Measurements from ENCODE around the gene KIAA1217. TPM values are rescaled to one million over a fixed set of nuclear protein-coding genes. Genes with fewer than 3 reads are reported as not detected.

KIAA1217 gene
- total and polyA plus RNA-seq, 2 of the 8 experiments (the other 6 are each of a cell fraction or from before 2014, with no cell fraction given), result 4.5 to 15.6 TPM

DNA sequence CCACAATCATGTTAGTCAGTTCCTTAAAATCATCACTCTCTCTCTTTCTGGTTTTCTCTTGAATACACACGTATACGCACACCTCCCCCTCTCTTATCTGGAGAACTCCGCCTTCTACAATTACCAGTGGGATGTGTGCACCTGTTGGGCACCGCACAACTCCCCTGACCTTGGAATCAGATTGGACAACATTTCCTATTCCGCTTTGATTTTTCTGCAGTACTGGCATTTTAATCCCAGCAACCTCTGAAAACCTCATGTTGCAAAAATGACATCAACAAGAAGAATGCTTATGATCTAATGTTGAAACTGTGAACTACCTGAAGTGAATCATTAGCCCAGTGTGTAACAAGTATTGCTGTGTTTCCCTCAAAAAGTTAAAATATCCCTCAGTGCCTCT is 109.6 kb downstream of the KIAA1217 start:
- Histone ChIP-seq H4K5ac (ENCODE audit: insufficient read length, low read depth, low read length) (no peak overlapping the region), H2BK120ac (replicated peaks; ENCODE audit: low read depth, low read length) (no peak overlapping the region), H3K4me1 (replicated peaks in 1 of 4; ENCODE audit: control insufficient read depth in 3 of 4, insufficient read depth in 4 of 4, low read length in 3 of 4) (no peaks in the 10 kb centered on the region), H3K23me2 (ENCODE audit: low read depth, low read length) (no peaks in the 10 kb centered on the region), H2AK5ac (ENCODE audit: low read depth, low read length) (no peak overlapping the region), H3K36me3 (ENCODE audit: control insufficient read depth in 2 of 4, insufficient read depth in 4 of 4, low read length in 3 of 4) (no peaks in the 10 kb centered on the region), H3K9me3 (ENCODE audit: insufficient read depth in 2 of 2, low read depth in 1 of 2, low read length in 1 of 2) (no peaks in the 10 kb centered on the region), H3K9ac (replicated peaks in 1 of 4; ENCODE audit: extremely low read depth in 1 of 4, low read depth in 3 of 4, low read length in 3 of 4) (no peak overlapping the region), H2BK5ac (ENCODE audit: low read depth, low read length) (no peak overlapping the region), H4K20me1 (replicated peaks in 1 of 2; ENCODE audit: control insufficient read depth in 1 of 2, insufficient read depth in 2 of 2, low read length in 2 of 2) (no peaks in the 10 kb centered on the region), H4K8ac (ENCODE audit: extremely low read depth, insufficient read depth, low read length) (no peak overlapping the region), H3K23ac (ENCODE audit: insufficient read length) (no peak overlapping the region), H3K14ac (ENCODE audit: insufficient read length) (no peak overlapping the region), H3K18ac (ENCODE audit: extremely low read depth, low read length) (no peak overlapping the region), H3K56ac (replicated peaks; ENCODE audit: insufficient read length, low read depth, low read length) (no peak overlapping the region), H3K4me3 (ENCODE audit: extremely low read depth in 1 of 4, insufficient read depth in 2 of 4, low read depth in 3 of 4, low read length in 4 of 4) (no peak overlapping the region), H3K27me3 (replicated peaks in 1 of 4; ENCODE audit: control insufficient read depth in 3 of 4, extremely low read depth in 1 of 4, insufficient read depth in 3 of 4, low read length in 3 of 4) (peaks cover 0 to 2% (median 0%) of the 10 kb centered on the region in 4 experiments; a peak in 1 of 7 replicates), H4K91ac (replicated peaks; ENCODE audit: insufficient read length, low read length) (no peak overlapping the region), H3K79me1 (ENCODE audit: low read depth, low read length) (no peaks in the 10 kb centered on the region), H3K79me2 (ENCODE audit: control insufficient read depth in 1 of 2, insufficient read depth in 2 of 2, low read length in 2 of 2) (no peaks in the 10 kb centered on the region), H3K27ac (ENCODE audit: low read depth, low read length) (no peak overlapping the region), H3K4ac (replicated peaks; ENCODE audit: insufficient read length, low read depth, low read length) (no peak overlapping the region), H2BK15ac (ENCODE audit: low read length) (no peak overlapping the region), H2BK12ac (ENCODE audit: low read depth, low read length) (no peak overlapping the region), H2AFZ (ENCODE audit: low read length) (no peak overlapping the region), H3K4me2 (ENCODE audit: insufficient read depth in 1 of 2, low read depth in 2 of 2, low read length in 2 of 2) (no peak overlapping the region), H2BK20ac (ENCODE audit: low read length) (no peak overlapping the region)
- no peak for TF ChIP-seq SIRT6 (IDR thresholded peaks at IDR 0.05; ENCODE audit: low read length)
- TF ChIP-seq ZNF274 (IDR thresholded peaks at IDR 0.05; ENCODE audit: borderline replicate concordance, extremely low read depth, low read length), result no peak
- no peak for TF ChIP-seq EZH2 (IDR thresholded peaks at IDR 0.05; ENCODE audit: low read depth, low read length, severe bottlenecking)
- no peak for TF ChIP-seq SAP30 (IDR thresholded peaks at IDR 0.05; ENCODE audit: insufficient read depth, insufficient replicate concordance, low read length)
- no peak for TF ChIP-seq RXRA (IDR thresholded peaks at IDR 0.05; ENCODE audit: insufficient read depth, low read depth, low read length)
- TF ChIP-seq ASH2L (IDR thresholded peaks at IDR 0.05; ENCODE audit: low read length), result no peak
- TF ChIP-seq SIX5 (IDR thresholded peaks at IDR 0.05; ENCODE audit: low read depth, low read length), result no peak
- TF ChIP-seq TCF12 (IDR thresholded peaks at IDR 0.05; ENCODE audit: low read depth, low read length), result no peak
- ChIA-PET POLR2A (ENCODE audit: partially characterized antibody) (no interaction called here), CTCF (ENCODE audit: partially characterized antibody) (interaction anchor here (1.0 to 2.3 kb wide), 24 partner anchors 11 to 985 kb away, joined by 3 to 18 read pairs (median 6); no protein-coding TSS in a partner anchor)
- no peak for DNase-seq (ENCODE audit: low read depth in 1 of 2, low spot score in 2 of 2)
- 88% methylated on average over 5 of the region's 5 CpGs; no CpG with 5 or more reads in 1 of the 2 experiments for WGBS, 2 experiments (ENCODE audit: extremely low coverage in 1 of 2, insufficient coverage in 1 of 2, insufficient read length in 1 of 2, insufficient replicate concordance in 2 of 2, low coverage in 1 of 2, low lambda C conversion rate in 2 of 2, missing lambda C conversion rate in 1 of 2)
- FAIRE-seq, result no peak

All from H1 (cell line).